HG03095 (cell line): ENCODE data around the gene TRIM44.
"Not testable (repeated sequence)": the region's sequence is repeated elsewhere in the genome, so short reads cannot be mapped to it uniquely, and the experiment has no call there.

Experiments used
- ATAC-seq: cut with Tn5 transposase; IDR thresholded peaks from one replicate; pipeline ENCODE4 v1.9.1; 2021; ENCODE audit warnings: moderate library complexity; ENCODE audit not compliant: unreplicated experiment

The TRIM44 gene

GRCh38 chr11:35846874-35847273 is 184.3 kb downstream of the TRIM44 start:
- ATAC-seq = no peak

DNA sequence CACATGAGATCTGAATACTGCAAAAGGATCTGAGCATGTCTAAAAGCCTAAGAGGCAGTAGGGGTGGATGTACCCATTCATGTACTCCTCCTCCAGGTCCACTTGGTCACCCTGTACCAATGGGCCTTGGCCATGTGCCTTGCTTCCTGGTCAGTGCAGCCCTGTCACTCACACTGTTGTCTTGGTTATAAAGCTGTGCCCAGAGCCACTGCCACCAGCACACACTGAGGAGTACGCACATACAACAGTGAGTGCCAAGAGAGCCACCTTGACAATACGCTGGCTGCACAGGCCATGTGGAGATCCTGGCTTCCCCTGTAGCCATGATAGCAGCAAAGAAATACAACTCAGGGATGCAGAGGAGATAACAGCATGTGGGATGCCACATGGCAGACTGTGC is 184.9 kb downstream of the TRIM44 start:
- no peak for ATAC-seq

- no peak for ATAC-seq
Measured at GRCh38 chr11:35848616-35849015, 186.0 kb downstream of the TRIM44 start.

- no peak for ATAC-seq
Measured at GRCh38 chr11:35850191-35850590, 187.6 kb downstream of the TRIM44 start.

DNA sequence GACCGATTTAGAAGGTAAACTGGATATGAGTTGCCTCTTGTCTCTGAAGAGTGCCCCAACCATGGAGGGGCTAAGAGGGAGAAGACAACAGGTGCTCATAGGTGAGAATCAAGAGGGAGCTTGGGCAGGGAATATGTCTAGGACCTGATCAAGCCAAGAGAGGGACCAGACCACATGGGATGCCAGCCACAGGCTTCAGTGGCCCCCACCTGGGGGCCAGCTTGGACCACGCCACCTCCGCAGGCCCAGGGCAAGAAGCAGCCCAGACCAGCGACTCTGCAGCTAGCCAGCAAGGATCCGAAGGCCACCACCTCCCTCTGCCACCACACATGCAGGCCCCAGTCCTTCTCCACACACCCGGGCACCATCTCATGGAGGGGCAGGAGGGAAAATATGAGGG is 188.8 kb downstream of the TRIM44 start:
- ATAC-seq = no peak

DNA sequence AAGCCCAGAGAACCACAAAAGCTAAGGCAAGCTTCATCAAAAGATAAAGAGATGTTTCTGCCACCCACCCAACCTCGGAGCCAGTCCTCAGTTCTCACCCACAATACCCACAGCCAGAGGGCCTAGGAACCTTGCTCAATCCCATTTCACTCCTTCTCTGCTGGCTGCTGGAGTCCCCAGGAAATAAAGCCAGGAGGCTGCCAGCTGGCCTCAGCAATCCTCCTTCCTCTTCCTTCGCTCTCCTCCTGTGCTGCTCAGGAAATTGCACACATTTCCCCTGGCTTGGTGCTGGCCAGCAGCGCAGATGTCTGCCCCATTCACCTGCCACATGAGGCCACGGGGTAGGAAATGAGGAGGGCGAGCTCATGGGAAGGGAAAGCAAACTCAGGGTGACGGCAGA is 189.5 kb downstream of the TRIM44 start:
- no peak for ATAC-seq

- ATAC-seq = no peak
Measured at GRCh38 chr11:35853971-35854370, 191.4 kb downstream of the TRIM44 start.

DNA sequence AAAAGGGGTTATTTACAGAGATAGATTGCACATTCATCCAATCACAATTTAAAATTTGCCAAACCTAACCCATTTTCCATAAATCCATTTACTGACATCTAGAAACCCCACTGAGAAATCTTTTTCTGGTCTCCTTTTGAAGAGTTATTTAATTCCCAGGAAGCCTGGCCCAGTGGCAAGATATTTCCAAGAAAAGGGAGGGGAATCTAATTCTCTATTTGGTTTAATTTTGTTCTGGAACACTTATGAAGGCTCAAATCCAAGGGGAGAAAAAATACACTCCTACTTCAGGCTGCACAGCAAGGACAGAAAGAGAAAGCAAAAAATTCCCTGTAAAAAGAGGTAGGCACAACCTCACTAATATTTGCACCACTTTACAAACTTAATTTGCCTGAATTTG is 193.1 kb downstream of the TRIM44 start:
- no peak for ATAC-seq

DNA sequence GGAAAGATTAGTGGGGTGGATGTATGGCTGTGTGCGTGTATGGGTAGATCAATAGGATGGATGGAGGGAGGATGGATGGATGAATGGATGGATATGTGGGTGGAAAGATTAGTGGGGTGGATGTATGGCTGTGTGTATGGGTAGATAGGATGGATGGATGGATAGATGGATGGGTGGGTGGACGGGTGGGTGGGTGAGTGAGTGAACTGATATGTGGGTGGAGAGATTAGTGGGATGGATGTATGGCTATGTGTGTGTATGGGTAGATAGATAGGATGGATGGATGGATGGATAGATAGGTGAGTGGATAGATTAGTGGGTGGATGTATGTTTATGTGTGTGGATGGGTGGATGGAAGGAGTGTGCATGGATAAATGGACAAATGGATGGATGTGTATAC is 193.7 kb downstream of the TRIM44 start:
- no peak for ATAC-seq

- ATAC-seq = no peak
Measured at GRCh38 chr11:35856756-35857155, 194.2 kb downstream of the TRIM44 start.

DNA sequence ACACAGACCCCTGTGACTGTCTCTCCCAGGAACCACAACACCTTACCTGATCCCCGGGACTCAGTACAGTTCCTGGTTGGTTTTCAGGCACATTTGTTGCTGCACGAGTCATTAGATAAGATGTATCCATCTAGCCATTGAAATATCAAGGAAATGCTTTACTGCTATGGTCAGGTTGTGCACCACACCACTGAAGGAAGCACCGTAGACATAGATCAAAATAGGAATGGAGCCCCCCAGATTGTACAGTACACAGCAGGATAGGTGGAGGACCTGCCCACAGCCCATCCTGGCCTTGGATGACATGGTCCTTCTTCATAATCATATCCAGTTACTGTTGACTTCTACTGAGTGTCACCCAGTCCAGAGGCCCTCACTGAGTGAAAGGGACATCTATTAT is 195.3 kb downstream of the TRIM44 start:
- ATAC-seq = no peak

GRCh38 chr11:35859301-35859700 is 196.7 kb downstream of the TRIM44 start:
- no peak for ATAC-seq

GRCh38 chr11:35860194-35860593 is 197.6 kb downstream of the TRIM44 start:
- ATAC-seq = not testable (repeated sequence)

- no peak for ATAC-seq
Measured at GRCh38 chr11:35861191-35861590, 198.6 kb downstream of the TRIM44 start.

DNA sequence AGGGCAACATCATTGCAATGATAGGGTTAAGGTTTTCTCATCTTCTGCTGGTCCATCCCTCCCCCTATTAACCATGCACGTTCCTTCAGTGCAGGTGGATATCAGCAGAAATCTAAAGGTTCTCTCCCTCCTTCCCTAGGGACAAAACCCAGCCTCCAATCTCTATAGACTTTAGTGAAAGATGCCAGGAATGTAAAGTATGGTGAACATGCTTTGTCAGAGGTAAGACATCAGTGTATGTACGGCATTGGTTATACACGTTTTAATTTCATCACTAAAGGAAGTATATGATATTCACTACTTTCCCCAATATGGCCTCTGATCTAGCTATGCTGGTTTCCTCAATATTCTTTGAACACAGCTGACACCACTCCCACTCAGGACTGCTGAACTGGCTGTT is 200.1 kb downstream of the TRIM44 start:
- no peak for ATAC-seq

- no peak for ATAC-seq
Measured at GRCh38 chr11:35864131-35864530, 201.6 kb downstream of the TRIM44 start.

GRCh38 chr11:35866601-35867000 is 204.0 kb downstream of the TRIM44 start:
- no peak for ATAC-seq
